WTC11 (cell line): Measurements from ENCODE around the gene WDFY3.

Source experiments
- ATF1 ChIP-seq: sonication (generic); formaldehyde crosslinking; IDR thresholded peaks from 2 replicates; pipeline ENCODE4 v1.8.1; 2023; ENCODE audit warnings: mild to moderate bottlenecking, moderate library complexity, missing genetic modification reagents
- CREB1 ChIP-seq: sonication (generic); formaldehyde crosslinking; IDR thresholded peaks from 2 replicates; pipeline ENCODE4 v1.8.0; 2023; ENCODE audit warnings: mild to moderate bottlenecking, missing genetic modification reagents
- CTCF ChIP-seq: fragments of 200-600 bp; IDR thresholded peaks from 2 replicates; pipeline ENCODE4 v1.8.0; 2022; ENCODE audit warnings: antibody characterized with exemption
- GRHL2 ChIP-seq: fragments of 250-450 bp; sonication (Bioruptor Pico); IDR thresholded peaks from 2 replicates; pipeline ENCODE4 v1.8.0; 2022; ENCODE audit warnings: mild to moderate bottlenecking, moderate library complexity; ENCODE audit not compliant: insufficient replicate concordance, severe bottlenecking
- HMGXB4 ChIP-seq: sonication (generic); formaldehyde crosslinking; IDR thresholded peaks from 2 replicates; pipeline ENCODE4 v1.8.1; 2023; ENCODE audit warnings: mild to moderate bottlenecking, moderate library complexity, missing genetic modification reagents
- MAX ChIP-seq: sonication (generic); formaldehyde crosslinking; IDR thresholded peaks from 2 replicates; pipeline ENCODE4 v1.8.0; 2022; ENCODE audit warnings: mild to moderate bottlenecking, missing genetic modification reagents
- NR2C2 ChIP-seq: sonication (generic); formaldehyde crosslinking; IDR thresholded peaks from 2 replicates; pipeline ENCODE4 v1.8.0; 2022; ENCODE audit warnings: mild to moderate bottlenecking, missing genetic modification reagents
- OVOL2 ChIP-seq: fragments of 250-450 bp; sonication (Bioruptor Pico); IDR thresholded peaks from 2 replicates; pipeline ENCODE4 v1.9.0; 2021; ENCODE audit warnings: mild to moderate bottlenecking, borderline replicate concordance
- USF2 ChIP-seq: sonication (generic); formaldehyde crosslinking; IDR thresholded peaks from 2 replicates; pipeline ENCODE4 v1.8.1; 2023; ENCODE audit warnings: mild to moderate bottlenecking, missing genetic modification reagents, moderate library complexity
- ZNF121 ChIP-seq: sonication (generic); formaldehyde crosslinking; IDR thresholded peaks from 2 replicates; pipeline ENCODE4 v1.8.0; 2023; ENCODE audit warnings: missing genetic modification reagents

- TF ChIP-seq CTCF = no peak
- no peak for TF ChIP-seq OVOL2 (CRISPR knock-in tag)
- no peak for TF ChIP-seq NR2C2 (CRISPR knock-in tag)
- no peak for TF ChIP-seq ATF1 (CRISPR knock-in tag)
- no peak for TF ChIP-seq USF2 (CRISPR knock-in tag)
- TF ChIP-seq GRHL2 (CRISPR knock-in tag) = no peak
- no peak for TF ChIP-seq CREB1
- no peak for TF ChIP-seq MAX (CRISPR knock-in tag)
- no peak for TF ChIP-seq HMGXB4 (CRISPR knock-in tag)
- TF ChIP-seq ZNF121 = no peak
Observed at GRCh38 chr4:84954982-84955567, 11.4 kb downstream of the WDFY3 start.
